HG03196 (cell line): ENCODE data around the gene SEPTIN1.
A peak's percentile ranks its signal among the peaks of the same experiment; 100 is the strongest.

Experiments
- ATAC-seq: cut with Tn5 transposase; IDR thresholded peaks from one replicate; pipeline ENCODE4 v1.9.1; 2021; ENCODE audit not compliant: unreplicated experiment

The SEPTIN1 gene

DNA sequence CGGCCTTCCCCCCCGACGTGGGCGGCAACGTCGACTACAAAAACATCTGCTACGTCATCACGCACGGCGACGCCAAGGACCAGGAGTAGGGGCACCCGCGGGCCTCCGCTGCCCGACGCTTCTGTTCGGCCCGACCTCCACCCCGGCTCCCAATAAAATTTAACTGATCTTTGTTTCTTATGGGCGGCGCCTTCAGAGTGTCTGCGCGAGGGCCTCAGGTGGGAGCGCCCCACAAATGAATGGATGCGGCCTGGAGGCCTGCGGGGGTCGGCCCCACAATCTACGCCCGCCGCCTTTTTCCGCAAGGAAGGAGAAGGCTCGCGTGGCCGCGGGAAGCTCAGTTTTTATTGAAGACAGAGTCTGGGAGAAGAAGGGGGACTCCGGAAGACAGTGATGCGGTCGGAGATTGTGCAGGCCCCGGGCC is 4.5 kb downstream of the SEPTIN1 start:
- ATAC-seq: peak; percentile 29

DNA sequence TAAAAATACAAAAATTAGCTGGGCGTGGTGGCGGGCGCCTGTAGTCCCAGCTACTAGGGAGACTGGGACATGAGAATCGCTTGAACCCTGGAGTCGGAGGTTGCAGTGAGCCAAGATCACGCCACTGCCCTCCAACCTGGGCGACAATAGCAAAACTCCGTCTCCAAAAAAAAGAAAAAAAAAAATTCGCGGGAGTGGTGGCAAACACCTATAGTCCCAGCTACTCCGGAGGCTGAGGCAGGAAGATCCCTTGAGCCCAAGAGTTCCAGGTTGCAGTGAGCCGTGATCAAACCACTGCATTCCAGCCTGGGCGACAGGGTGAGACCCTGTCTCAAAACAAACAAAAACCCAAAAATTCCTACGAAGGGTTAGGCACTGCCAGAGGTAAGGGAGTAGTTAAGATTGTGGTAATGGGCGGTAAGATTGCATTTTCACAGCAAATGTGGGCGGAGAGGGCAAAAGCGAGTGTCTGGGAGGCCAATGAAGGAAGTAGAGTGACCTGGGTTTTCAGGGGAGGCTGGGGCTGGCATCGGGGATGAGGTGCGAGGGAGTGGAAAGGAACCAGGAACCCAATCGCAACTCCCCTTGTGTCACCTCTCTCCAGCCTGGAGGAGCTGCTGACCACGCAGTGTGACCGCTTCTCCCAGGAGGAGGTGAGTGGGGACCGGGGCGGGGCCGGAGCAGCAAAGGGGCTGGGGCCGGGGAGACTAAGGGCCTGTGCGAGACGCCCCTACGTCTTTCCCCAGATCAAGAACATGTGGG is 5.1 kb downstream of the SEPTIN1 start:
- no peak for ATAC-seq

DNA sequence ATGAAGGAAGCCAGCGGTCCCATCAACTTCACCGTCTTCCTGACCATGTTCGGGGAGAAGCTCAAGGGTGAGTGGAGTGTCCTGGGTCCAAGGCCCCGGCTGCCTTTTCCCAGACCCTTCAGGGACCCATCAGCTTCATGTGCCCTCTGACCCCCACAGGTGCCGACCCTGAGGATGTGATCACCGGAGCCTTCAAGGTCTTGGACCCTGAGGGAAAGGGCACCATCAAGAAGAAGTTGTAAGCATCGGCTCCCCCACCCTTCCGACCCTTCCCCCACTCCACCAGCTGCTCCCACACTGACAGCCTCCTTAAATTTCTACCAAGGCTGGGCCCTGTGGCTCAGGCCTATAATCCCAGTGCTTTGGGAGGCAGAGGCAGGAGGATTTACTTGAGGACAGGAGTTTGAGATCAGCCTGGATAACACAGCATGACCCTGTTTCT is 5.9 kb downstream of the SEPTIN1 start:
- ATAC-seq: no peak

GRCh38 chr16:30375864-30376263 is 6.5 kb downstream of the SEPTIN1 start:
- no peak for ATAC-seq

GRCh38 chr16:30374538-30374937 is 7.8 kb downstream of the SEPTIN1 start, which contains the start of gene MYL11:
TSS of gene MYL11 (plus strand) at chr16:30374802. CDS start at chr16:30374858, 56 bp downstream.
- ATAC-seq: no peak

DNA sequence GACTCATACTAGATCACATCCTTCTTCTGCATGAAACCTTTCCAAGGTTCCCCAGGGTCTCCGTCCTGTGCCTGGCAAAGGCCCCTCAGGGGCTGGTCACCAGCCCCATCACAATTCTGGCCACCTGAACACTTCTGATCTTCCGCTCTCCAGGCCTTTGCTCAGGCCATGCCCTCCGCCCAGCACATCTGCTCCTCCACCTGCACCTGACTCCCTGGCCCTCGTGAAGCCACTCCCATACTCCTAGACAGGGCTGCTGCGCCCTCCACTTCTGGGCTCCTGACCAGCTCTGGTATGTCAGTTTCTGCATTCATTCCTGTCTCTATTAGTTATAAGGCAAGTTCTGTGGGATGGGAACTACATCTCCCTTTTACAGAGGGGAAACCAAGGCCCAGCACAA is 9.6 kb downstream of the SEPTIN1 start:
- no peak for ATAC-seq

DNA sequence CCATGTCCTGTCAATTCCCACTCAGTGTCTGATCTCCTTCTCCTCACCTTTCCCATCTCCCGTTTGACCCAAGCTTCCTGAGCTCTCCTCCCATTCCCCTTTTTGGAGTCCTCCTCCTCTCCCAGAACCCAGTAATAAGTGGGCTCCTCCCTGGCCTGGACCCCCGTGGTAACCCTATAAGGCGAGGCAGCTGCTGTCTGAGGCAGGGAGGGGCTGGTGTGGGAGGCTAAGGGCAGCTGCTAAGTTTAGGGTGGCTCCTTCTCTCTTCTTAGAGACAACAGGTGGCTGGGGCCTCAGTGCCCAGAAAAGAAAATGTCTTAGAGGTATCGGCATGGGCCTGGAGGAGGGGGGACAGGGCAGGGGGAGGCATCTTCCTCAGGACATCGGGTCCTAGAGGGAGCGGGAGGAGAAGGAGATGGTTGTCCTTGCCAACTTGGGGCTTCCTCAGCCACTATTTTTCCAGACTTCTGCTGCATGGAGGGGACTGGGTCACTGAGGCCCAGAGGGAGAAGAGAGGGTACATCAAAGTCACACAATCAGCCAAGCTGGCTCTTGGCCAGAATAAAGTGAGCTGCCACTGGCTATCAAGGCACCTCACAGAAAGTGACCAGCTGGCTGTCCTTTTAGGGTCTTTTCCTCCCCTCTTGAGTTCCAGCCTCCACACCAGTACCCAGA is 10.2 kb downstream of the SEPTIN1 start:
- no peak for ATAC-seq

- no peak for ATAC-seq
These were observed 11.0 kb downstream of the SEPTIN1 start for GRCh38 chr16:30371248-30371816.

- peak; percentile 69 for ATAC-seq
These were observed 11.7 kb downstream of the SEPTIN1 start, which contains the start of gene TBC1D10B for GRCh38 chr16:30370456-30371247. TSS of gene TBC1D10B (minus strand) at chr16:30370494. CDS start at chr16:30370183, 311 bp downstream.

- ATAC-seq: peak; percentile 8
These were observed 12.4 kb downstream of the SEPTIN1 start for GRCh38 chr16:30369938-30370455.

- ATAC-seq: no peak
These were observed 13.0 kb downstream of the SEPTIN1 start for GRCh38 chr16:30369091-30369937.

DNA sequence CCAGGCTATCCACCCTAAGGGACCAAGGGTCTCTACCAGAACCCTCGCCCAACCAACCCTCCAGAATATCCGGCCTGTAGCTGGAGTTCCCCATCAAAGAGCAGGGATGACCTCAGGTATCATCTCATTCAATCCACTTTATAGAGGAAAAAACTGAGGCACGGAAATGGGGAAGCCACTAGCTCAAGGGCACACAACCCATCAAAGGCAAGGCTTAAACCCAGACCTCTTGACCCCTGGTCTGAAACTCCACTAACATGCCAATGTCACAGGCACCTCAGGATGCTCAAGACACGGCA is 13.6 kb downstream of the SEPTIN1 start:
- ATAC-seq: no peak

DNA sequence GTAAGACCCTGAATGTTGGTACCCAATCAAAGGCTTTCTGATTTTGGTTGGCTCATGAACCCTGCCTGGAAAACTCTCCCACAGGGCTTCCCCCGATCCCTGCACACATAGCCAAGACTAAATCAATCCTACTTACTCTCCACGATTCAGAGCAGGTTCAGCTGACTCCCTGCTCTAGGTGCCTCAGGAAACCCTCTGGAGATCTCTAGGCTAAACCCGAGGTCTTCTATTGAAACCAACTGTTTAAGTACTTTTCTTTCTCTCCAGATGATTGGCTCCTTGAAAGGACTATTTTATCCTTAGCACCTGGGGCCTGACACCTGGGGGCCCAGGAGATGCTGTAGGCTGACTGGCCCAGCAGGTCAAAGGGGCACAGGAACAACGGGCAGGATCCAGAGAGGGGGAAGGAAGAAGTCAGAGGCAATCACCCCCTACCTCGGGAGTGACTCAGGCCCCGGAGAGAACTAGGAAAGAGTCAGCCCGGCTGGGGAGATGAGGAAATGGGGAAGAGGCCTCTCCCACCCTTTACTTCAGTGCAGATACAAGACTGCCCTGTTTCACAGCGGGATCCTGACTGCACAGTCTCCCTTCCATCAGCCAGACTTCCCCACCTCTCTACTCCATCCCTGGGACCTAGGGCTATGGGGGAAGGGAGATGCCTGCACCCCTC is 14.1 kb downstream of the SEPTIN1 start:
- no peak for ATAC-seq

DNA sequence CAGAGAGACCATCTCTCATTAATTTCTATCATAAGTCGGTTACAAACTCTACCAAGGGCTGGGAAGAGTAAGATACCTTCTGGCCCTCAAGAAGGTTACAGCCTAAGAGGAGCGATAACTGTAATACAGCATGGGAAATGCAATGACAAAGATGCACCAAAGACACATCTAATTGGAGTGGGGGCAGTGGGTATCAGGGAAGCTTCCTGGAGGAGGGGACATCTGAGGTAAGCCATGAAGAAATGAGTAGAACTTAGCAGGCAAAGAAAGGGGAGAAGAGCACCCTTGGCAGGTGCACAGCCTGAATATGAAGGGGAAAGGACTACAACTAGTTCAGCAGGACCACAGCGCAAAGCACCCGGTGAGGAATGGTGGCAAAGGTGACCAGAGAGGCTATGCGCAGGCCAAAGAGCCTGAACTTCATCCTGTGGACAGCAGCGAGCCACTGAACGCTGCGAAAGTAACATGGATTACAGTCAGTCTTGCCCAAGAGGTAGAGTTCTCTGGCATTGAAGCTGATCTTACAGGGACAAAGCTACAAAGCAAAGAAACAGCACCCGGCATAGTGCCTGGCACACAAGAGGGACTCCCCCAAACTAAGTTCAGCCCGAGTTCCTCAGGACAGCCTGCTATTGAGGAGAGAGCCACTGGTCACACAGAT is 14.9 kb downstream of the SEPTIN1 start:
- ATAC-seq: no peak

DNA sequence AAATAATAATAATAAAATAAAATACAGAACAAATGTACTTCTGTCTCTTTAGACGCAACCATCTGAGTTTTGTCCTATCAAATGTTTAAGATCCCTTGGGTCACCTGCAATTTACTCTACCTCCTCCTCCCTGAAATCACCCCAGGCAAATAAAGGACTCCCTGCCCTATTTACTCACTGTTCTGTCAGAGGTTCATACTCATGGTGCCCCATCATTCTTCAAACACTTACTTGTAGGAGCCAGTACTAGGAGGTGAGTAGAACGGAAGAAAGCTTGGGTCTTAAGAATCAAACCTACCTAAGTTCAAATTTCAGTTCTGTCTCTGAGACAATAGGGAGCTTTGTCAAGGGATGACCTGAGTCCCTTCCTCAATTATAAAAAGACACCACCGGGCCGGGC is 15.8 kb downstream of the SEPTIN1 start:
- ATAC-seq: no peak

DNA sequence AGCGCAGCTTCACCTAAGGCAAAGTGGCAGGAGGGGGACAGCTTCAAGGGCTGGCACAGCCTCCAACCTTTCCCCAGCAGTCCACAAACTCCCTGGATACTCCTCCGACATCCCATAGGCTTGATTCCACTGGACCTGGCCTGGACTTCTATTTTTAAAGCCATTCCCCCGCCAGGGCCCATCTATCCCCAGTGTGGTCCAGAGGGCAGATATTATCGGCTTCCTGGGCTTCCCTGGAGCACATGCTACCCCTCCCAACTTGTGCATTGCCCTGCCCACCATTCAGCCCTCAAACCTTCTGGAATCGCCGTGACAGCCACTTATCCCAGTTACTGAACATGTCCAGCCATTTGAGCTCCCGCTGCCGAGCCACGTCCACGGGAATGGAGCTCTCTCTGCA is 17.2 kb downstream of the SEPTIN1 start:
- no peak for ATAC-seq

DNA sequence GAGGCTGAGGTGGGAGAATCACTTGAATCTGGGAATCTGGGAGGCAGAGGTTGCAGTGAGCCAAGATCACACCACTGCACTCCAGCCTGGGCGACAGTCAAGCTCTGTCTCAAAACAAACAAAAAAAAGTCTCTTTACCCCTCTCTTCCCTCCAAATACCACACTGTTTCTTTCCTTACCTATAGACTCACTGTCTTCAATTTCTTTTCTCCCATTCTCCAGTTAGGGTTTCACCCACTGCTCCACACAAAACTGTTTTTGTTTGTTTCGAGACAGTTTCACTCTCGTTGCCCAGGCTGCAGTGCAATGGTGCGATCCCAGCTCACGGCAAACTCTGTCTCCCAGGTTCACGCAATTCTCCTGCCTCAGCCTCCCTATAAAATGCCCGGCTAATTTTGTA is 21.2 kb downstream of the SEPTIN1 start:
- no peak for ATAC-seq

GRCh38 chr16:30359871-30360170 is 22.5 kb downstream of the SEPTIN1 start:
- ATAC-seq: no peak
